ENCODE results near the gene DCT. TPM values are rescaled to one million over a fixed set of nuclear protein-coding genes. Genes with fewer than 3 reads are reported as not detected.

DCT gene
- total and polyA plus RNA-seq, 2 of the 4 experiments (the other 2 are of a cell fraction): not detected

- intact Hi-C loops (cut with micrococcal nuclease): no loop called here
- H3K27ac ChIP-seq (ENCODE audit: insufficient read depth, low read length): no peak overlapping the region
- no peaks in the 10 kb centered on the region for H3K9me3 ChIP-seq (ENCODE audit: control insufficient read depth, insufficient read depth, low read length)
- H2BK20ac ChIP-seq (ENCODE audit: low read depth, low read length): no peak overlapping the region
- WGBS, 2 experiments (ENCODE audit: extremely low coverage in 2 of 2, insufficient read length in 1 of 2): 62% methylated on average over 5 of the region's 7 CpGs; no CpG with 5 or more reads in 1 of the 2 experiments
- H3K56ac ChIP-seq (ENCODE audit: extremely low read depth, insufficient read depth, low read length): no peak overlapping the region
- no peak overlapping the region for H4K91ac ChIP-seq (ENCODE audit: insufficient read depth, low read depth, low read length)
- no peak overlapping the region for H2AK9ac ChIP-seq (replicated peaks; ENCODE audit: low read depth, low read length, poor library complexity)
- H2AFZ ChIP-seq (replicated peaks; ENCODE audit: low read length, poor library complexity): no peak overlapping the region
- DNase-seq (no peak), ATAC-seq (ENCODE audit: low read depth) (no peak)
- H3K23ac ChIP-seq (ENCODE audit: low read depth, low read length): no peak overlapping the region
- TF ChIP-seq CEBPB (IDR thresholded peaks at IDR 0.05; ENCODE audit: low read depth, low read length): no peak
- TF ChIP-seq RAD21 (IDR thresholded peaks at IDR 0.05; ENCODE audit: low read length): no peak
- no peak for TF ChIP-seq USF2 (IDR thresholded peaks at IDR 0.05; ENCODE audit: low read depth, low read length)
- no peak for TF ChIP-seq MAZ (IDR thresholded peaks at IDR 0.05; ENCODE audit: borderline replicate concordance, low read depth, low read length)
- no peak for TF ChIP-seq RCOR1 (IDR thresholded peaks at IDR 0.05; ENCODE audit: insufficient replicate concordance, low read length)
- H3K9ac ChIP-seq (ENCODE audit: low read depth, low read length): no peak overlapping the region
- H3K4me1 ChIP-seq (ENCODE audit: control insufficient read depth, insufficient read depth, low read length): no peaks in the 10 kb centered on the region
- H3K4me2 ChIP-seq (ENCODE audit: low read depth, low read length): no peak overlapping the region
- no peak overlapping the region for H3K4ac ChIP-seq (ENCODE audit: low read depth, low read length)
- no peak overlapping the region for H3K14ac ChIP-seq (replicated peaks; ENCODE audit: low read depth, low read length)
- dilution Hi-C loops (cut with HindIII; ENCODE audit: low sequenced_read_pairs, unreplicated experiment): no loop called here
- ChIA-PET POLR2A (ENCODE audit: unreplicated experiment) (no interaction called here), CTCF (no interaction called here)
- no peak overlapping the region for H2BK5ac ChIP-seq (ENCODE audit: low read depth, low read length, poor library complexity, severe bottlenecking)
- no peak overlapping the region for H2BK120ac ChIP-seq (ENCODE audit: low read depth, low read length)
- H4K8ac ChIP-seq (ENCODE audit: low read depth in 2 of 2, low read length in 2 of 2): no peak overlapping the region
- BruUV-seq (replicated peaks): no TSS peak
- H3K4me3 ChIP-seq (ENCODE audit: insufficient read depth, low read depth, low read length): no peak overlapping the region
- H3K9me1 ChIP-seq (ENCODE audit: insufficient read depth, low read length): no peaks in the 10 kb centered on the region
- in situ Hi-C loops (cut with MboI; ENCODE audit: low sequenced_read_pairs): no loop called here
- H3K18ac ChIP-seq (ENCODE audit: low read depth, low read length): no peak overlapping the region
- H2BK15ac ChIP-seq (ENCODE audit: low read depth, low read length): no peak overlapping the region
- no peaks in the 10 kb centered on the region for H4K20me1 ChIP-seq (ENCODE audit: insufficient read depth, low read length)
- H4K5ac ChIP-seq (ENCODE audit: low read depth, low read length): no peak overlapping the region
- no peaks in the 10 kb centered on the region for H3K36me3 ChIP-seq (ENCODE audit: control insufficient read depth, insufficient read depth, low read length)
- H3K79me1 ChIP-seq (ENCODE audit: low read depth in 1 of 2, low read length in 2 of 2): no peaks in the 10 kb centered on the region
- peaks cover 1% of the 10 kb centered on the region; the same call in 1 of the 2 replicates for H3K27me3 ChIP-seq (ENCODE audit: control insufficient read depth, insufficient read depth, low read length)
- H2AK5ac ChIP-seq (ENCODE audit: low read depth, low read length): no peak overlapping the region
Observed at GRCh38 chr13:94524407-94524806, 44.9 kb upstream of the DCT start.

Measured in IMR-90 (cell line).